GM12874 (cell line): Measurements from ENCODE around the gene SMIM45.

Experiments used
- TF ChIP-seq, protein P1 (sequence below): IDR thresholded peaks from 2 replicates; pipeline ENCODE4 v1.5.1; 2011; ENCODE audit warnings: low read depth, mild to moderate bottlenecking, control low read depth, low read length, moderate library complexity; ENCODE audit not compliant: insufficient read depth

Gene SMIM45

GRCh38 chr22:41951898-41952474 lies at the start of gene SMIM45:
TSS of gene SMIM45 (plus strand) at chr22:41952150.
- TF ChIP-seq, protein P1, sequence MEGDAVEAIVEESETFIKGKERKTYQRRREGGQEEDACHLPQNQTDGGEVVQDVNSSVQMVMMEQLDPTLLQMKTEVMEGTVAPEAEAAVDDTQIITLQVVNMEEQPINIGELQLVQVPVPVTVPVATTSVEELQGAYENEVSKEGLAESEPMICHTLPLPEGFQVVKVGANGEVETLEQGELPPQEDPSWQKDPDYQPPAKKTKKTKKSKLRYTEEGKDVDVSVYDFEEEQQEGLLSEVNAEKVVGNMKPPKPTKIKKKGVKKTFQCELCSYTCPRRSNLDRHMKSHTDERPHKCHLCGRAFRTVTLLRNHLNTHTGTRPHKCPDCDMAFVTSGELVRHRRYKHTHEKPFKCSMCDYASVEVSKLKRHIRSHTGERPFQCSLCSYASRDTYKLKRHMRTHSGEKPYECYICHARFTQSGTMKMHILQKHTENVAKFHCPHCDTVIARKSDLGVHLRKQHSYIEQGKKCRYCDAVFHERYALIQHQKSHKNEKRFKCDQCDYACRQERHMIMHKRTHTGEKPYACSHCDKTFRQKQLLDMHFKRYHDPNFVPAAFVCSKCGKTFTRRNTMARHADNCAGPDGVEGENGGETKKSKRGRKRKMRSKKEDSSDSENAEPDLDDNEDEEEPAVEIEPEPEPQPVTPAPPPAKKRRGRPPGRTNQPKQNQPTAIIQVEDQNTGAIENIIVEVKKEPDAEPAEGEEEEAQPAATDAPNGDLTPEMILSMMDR, result 0 out of 2 replicates have a peak, but pooled peaks have one; percentile 3

DNA sequence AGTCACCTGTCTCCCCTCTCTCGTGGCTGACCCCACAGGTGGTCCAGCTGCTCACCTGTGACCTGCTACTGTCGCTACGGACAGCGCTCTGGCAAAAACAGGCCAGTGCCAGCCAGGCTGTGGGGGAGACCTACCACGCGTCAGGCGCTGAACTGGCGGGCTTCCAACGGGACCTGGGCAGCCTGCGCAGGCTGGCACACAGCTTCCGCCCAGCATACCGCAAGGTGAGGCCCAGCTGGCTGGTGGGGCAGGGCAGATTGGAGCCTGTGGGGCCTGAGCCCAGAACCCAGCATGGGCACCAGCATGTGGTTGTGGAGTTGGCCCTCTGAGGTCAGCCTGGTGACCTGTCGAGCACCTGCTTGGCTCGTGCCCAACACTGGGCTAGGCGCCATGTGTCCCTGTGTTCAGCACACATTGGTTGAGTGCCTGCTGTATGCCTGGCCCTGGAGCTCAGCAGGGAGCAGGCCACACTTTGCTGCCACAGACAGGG lies 49.0 kb upstream of the SMIM45 start:
- TF ChIP-seq, protein P1, result no peak

DNA sequence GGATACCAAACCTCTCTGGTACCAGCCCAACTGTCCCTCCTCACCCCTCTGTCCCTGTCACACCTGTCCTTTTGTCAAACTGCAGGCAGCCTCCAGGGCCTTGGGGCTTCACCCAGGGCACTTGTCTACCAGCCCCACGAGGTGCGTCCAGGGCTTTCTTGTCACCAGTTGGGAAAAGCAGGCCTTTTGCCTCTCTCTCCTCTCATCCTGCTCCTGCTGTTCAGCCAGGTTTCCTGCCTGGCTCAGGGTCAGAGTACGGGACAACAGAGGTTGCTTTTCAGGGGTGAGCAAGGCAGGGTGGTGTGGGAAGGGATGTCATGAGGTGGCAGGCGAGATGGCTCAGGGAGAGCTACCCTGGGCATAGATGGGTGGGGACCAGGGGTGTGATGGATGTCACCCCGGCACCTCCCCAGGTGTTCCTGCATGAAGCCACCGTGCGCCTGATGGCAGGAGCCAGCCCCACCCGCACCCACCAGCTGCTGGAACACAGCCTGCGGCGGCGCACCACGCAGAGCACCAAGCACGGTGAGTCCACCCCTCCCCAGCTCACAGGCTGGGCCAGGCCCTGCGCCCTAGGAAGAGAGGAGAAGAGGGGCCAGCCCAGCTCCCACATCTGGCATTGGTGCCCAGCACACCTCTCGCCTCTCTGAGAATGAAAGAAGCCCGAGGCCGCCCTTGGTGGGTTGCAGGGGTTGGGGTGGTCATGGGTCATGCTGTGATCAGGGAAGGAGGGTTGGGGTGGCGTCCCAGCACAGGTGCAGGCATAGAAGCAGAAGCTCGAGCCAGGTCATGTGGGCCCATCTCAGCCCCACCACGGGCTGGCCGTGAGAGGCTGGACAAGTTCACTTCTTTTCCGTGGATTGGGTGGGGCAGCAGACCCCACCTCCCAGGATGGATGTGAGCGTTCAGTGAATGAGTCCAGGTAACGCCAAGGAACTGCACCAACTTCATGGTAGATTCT lies 47.2 kb upstream of the SMIM45 start:
- TF ChIP-seq, protein P1, result no peak

DNA sequence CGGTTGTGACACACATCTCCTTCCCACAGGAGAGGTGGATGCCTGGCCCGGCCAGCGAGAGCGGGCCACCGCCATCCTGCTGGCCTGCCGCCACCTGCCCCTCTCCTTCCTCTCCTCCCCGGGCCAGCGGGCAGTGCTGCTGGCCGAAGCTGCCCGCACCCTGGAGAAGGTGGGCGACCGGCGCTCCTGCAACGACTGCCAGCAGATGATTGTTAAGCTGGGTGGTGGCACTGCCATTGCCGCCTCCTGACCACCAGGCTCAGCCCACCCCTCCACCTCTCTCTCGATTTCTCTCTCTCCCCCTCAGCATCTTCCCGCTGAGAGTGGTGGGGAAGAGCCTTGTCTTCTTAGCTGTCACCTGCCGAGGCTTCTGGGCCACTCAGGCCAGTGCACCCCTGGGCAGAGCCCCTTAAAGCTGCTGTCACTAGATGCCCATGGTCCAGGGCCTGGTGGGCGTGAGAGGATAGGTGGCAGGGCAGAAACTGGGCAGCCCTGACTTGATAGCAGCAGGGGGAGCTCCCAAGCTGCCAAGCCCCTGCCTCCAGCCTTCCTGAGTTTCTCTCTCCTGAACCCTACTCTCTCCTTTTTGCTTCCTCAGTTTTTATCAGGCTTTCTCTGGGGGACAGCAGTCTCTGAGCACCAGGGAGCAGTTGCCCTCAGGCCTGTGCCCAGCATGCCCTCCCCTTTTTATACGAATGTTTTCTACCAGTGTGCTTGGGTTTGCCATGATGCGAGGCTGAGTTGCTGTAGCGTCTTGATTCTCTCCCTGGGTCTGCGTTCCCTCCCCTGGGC lies 46.3 kb upstream of the SMIM45 start:
- TF ChIP-seq, protein P1, result peak; percentile 3; the same call in 1 of the 2 replicates

DNA sequence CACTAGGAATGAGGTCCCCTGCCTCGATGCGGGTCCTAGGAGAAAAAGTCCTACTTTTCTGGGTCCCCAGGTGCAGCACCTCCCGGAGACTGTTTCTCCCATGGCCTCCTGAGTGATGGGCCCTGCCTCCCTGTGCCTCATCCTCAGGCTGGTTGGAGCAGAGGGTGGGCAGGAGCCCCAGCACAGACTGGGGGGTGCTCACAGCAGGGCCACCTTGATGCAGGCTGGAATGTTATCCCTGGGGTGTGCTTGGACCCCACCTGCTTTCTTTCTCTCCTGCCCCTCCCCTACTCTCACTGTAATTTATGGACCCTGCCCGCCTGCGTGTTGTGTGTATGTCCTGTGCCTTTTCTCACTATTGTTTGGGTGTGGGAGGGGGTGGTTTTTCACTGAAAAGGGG lies 45.1 kb upstream of the SMIM45 start:
- TF ChIP-seq, protein P1, result no peak

DNA sequence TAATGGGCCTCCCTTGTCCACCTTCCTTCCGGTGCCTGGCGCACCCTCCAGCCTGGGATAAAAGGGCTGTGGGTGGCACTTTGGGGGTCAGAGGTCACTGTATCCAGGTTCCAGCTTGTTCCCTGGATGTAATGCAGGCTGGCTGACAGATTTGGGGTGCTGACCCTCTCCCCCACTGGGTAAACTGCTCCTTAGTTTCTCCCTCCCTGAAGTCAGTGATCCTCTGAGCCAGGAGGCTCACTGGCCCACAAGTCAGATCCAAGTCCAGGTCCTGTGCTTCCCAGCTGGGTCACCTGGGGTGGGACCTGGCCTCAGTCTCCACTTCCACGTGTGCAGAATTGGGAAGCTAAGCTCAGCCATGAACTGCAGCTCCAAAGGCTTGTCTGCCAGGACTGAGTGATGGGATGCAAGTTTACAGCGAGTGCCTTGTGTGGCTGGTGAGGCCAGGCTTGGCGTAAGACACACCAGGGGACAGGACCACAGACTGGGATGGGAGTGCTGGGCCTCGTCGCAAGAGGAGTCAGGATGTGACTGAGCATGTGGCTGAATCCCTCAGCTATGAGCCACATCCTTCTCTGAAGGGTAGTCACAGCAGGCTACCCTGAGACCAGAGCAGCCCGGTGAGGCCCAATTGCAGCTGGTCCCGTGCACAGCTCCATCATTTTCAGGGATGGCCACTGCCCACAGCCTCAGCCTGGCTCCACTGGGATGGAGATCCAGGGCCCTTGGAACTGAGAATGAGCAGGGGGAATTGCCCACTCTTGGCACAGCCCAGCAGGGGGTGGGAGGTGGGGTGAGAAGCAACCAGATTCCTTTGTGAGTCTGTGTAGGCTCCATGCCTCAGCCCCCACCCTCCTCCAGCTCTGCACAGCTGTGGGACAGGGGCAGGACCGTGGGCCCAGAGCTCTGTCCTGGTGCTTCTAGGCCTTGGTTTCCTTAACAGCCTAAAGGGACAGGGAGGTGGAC lies 44.2 kb upstream of the SMIM45 start:
- TF ChIP-seq, protein P1, result no peak
